AG04450 (cell line): ENCODE results near the gene KCNJ2. TPM values are rescaled to one million over a fixed set of nuclear protein-coding genes. Genes with fewer than 3 reads are reported as not detected.
A peak's percentile ranks its signal among the peaks of the same experiment; 100 is the strongest.

Experiments
- CTCF ChIA-PET: fragments of 300-600, 350-600 bp; formaldehyde crosslinking; extraction: SDS; loops from one replicate; lab custom pipeline; 2022; ENCODE audit warnings: antibody characterized with exemption, inconsistent platforms; lab: Charles Lee
- POLR2A ChIA-PET: fragments of 350-600 bp; formaldehyde crosslinking; extraction: SDS; loops from one replicate; lab custom pipeline; 2021; ENCODE audit warnings: antibody characterized with exemption, inconsistent platforms; lab: Yijun Ruan, JAX
- DNase-seq: peaks from one replicate; pipeline ENCODE4 v3.0.0-alpha.2; 2011; ENCODE audit warnings: low read depth, low spot score
- H3K27ac ChIP-seq: one replicate; pipeline ENCODE4 v1.5.1; 2012; ENCODE audit warnings: low read depth, low read length, control low read depth
- H3K27me3 ChIP-seq: one replicate; pipeline ENCODE4 v1.6.0; 2012; ENCODE audit warnings: low read length; ENCODE audit not compliant: control insufficient read depth, insufficient read depth
- H3K4me3 ChIP-seq: 2 replicates; pipeline ENCODE4 v1.5.1; 2011; ENCODE audit warnings: mild to moderate bottlenecking, low read depth, low read length, control low read depth
- H3K9me3 ChIP-seq: 2 replicates; pipeline ENCODE4 v1.5.1; 2012; ENCODE audit warnings: low read length; ENCODE audit not compliant: control insufficient read depth, insufficient read depth
- CTCF ChIP-seq: IDR thresholded peaks from 2 replicates; pipeline ENCODE4 v1.5.1; 2011; ENCODE audit warnings: low read depth, low read length, control low read depth, inconsistent platforms
- polyA plus RNA-seq: library from polyadenylated mRNA; depleted of rRNA; stranded (reverse); fragments of >200 nt; gene quantifications from 2 replicates; pipeline ENCODE4 v1.2.3, GENCODE V29; 2011

Gene KCNJ2
- polyA plus RNA-seq, 1 experiment: 2.4 TPM

DNA sequence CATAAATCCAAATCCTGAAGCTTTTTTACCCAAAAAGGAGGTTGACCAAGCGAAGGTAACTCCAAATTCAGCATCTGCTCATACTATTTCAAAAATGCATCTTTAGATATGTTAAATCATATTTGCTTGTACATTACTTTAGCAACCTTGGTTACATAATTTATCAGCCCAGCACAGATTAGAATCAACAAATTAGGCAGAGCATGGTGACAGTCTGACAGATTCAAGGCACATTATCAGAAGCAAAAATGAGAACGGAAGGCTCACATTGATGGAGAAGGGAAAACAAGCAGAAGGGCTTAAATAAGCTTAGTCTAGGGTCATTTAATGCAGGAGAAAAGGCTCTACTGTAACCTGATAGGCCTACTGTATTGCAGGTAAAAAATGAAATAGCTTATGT is 3.9 kb upstream of the KCNJ2 start:
- H3K4me3 ChIP-seq: no peak overlapping the region
- H3K27me3 ChIP-seq: peaks cover 9% of the 10 kb centered on the region
- DNase-seq: no peak
- no peak for TF ChIP-seq CTCF
- H3K27ac ChIP-seq: no peak overlapping the region
- POLR2A ChIA-PET: no interaction called here
- H3K9me3 ChIP-seq: no peaks in the 10 kb centered on the region
- CTCF ChIA-PET: interaction anchor here (0.8 to 7.9 kb wide), 4 partner anchors 21 to 642 kb away, joined by 3 to 57 read pairs (median 7); no protein-coding TSS in a partner anchor

DNA sequence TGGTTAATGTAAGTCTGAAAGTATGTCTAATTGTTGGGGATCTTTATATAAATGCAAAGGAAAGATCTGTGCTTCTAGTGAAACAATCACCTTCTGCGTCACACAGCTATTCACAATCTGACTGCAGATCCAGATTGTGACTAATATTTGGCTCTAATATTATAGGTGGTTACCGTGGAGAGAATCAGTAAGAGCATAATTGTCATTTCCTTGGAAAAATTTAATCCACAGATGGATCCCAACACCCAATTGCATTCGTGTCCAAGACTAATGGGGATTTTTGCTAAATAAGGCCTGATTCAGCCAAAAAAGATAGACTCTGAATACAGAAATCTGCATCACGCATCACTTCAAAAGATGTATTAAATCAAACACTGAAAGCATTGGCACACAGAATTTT is 2.7 kb upstream of the KCNJ2 start:
- Histone ChIP-seq H3K4me3 (no peak overlapping the region), H3K9me3 (no peaks in the 10 kb centered on the region), H3K27me3 (peaks cover 14% of the 10 kb centered on the region), H3K27ac (no peak overlapping the region)
- ChIA-PET POLR2A (no interaction called here), CTCF (interaction anchor here (1.0 to 7.9 kb wide), 6 partner anchors 23 to 663 kb away, joined by 3 to 57 read pairs (median 8); no protein-coding TSS in a partner anchor)
- no peak for TF ChIP-seq CTCF
- no peak for DNase-seq

DNA sequence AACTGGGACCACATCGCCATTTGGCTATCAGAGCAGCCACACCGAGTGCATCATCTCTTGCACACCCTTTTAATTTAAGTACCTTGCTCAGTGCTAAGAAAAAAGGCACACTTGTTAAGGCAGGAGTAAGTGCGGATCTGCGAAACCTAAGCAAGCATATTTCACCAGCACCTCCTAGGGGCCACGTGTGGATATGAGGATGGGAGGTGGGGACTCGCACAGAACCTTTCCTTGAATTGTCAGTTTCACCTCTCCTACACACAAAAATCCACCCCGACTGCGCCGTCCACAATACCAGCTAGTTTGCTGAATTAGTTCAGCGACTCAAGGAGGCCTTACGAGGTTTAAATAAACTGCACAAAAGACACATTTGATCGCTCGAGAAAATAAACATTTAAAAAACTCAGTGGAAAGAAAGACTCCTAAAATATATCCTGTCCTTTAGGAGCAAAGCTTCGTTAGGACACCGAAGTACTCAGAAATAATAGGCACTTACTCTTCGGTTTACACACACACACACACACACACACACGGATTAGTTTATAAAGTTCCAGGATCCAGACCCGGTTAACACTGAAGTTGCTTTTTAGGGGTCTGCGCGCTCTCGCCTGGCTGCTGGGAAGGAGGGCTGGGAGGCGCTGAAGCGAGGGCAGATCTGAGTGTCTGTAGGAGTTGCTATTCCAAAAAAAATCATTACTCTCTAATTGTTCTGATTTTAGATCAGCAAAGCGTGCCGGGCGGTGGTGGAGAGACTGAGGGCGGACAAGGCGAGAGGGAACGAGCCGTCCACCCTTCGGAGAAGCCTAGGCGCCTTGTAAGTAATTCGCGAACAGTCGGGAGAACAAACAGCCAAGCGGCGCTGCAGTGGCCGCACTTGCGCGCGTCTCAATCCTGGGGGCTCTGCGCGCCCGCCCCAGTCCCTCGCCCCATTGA is 1.0 kb upstream of the KCNJ2 start:
- DNase-seq: peak; percentile 33
- CTCF ChIA-PET: interaction anchor here (0.6 to 7.9 kb wide), 10 partner anchors 15 to 642 kb away, joined by 3 to 57 read pairs (median 4); no protein-coding TSS in a partner anchor
- peak; percentile 82 for TF ChIP-seq CTCF
- H3K4me3 ChIP-seq: peak overlapping the region; percentile 71
- POLR2A ChIA-PET: interaction anchor here (1.6 to 2.6 kb wide), 2 partner anchors 559 to 629 kb away, joined by 5 to 8 read pairs; no protein-coding TSS in a partner anchor
- no peak overlapping the region for H3K27ac ChIP-seq
- peaks cover 14% of the 10 kb centered on the region for H3K27me3 ChIP-seq
- H3K9me3 ChIP-seq: no peaks in the 10 kb centered on the region

GRCh38 chr17:70169709-70170597 is 621 bp downstream of the KCNJ2 start:
- TF ChIP-seq CTCF: no peak
- CTCF ChIA-PET: interaction anchor here (0.5 to 7.9 kb wide), 7 partner anchors 8 to 739 kb away, joined by 3 to 57 read pairs (median 4); no protein-coding TSS in a partner anchor
- Histone ChIP-seq H3K27me3 (peaks cover 14% of the 10 kb centered on the region), H3K4me3 (peak overlapping the region; percentile 71), H3K27ac (no peak overlapping the region), H3K9me3 (no peaks in the 10 kb centered on the region)
- no peak for DNase-seq
- POLR2A ChIA-PET: interaction anchor here (0.6 to 2.6 kb wide), 4 partner anchors 13 to 630 kb away, joined by 3 to 8 read pairs (median 4); no protein-coding TSS in a partner anchor
